ENCODE data around the gene CHPF2.

- no peak for TF ChIP-seq CTCF (IDR thresholded peaks at IDR 0.05)
- no peak for TF ChIP-seq EP300 (IDR thresholded peaks at IDR 0.05)
Measured at GRCh38 chr7:151280388-151281019, 48.2 kb downstream of the CHPF2 start.

All from tibial nerve (tissue), 4 donors.